Measurements from ENCODE around the gene LMTK2.

DNA sequence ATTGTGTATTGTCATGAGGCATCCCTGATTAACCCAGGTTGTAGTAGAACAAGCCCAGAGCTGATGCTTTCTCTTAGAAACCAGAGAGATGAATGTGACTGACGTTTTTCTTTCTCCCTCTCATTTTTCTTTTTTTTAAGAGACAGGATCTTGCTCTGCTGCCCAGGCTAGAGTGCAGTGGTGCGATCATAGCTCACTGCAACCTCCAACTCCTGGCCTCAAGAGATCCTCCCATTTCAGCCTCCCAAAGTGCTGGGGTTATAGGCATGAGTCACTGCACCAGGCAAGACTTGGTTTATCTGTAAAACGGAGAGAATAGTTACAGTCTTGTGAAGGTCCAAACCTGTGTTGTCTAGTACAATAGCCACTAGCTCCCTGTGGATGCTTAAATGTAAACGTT lies 5.4 kb downstream of the LMTK2 start:
- no peak for TF ChIP-seq EZH2 (IDR thresholded peaks at IDR 0.05; ENCODE audit: borderline replicate concordance, insufficient read depth, low read length, poor library complexity, severe bottlenecking)
- TF ChIP-seq, protein P1, sequence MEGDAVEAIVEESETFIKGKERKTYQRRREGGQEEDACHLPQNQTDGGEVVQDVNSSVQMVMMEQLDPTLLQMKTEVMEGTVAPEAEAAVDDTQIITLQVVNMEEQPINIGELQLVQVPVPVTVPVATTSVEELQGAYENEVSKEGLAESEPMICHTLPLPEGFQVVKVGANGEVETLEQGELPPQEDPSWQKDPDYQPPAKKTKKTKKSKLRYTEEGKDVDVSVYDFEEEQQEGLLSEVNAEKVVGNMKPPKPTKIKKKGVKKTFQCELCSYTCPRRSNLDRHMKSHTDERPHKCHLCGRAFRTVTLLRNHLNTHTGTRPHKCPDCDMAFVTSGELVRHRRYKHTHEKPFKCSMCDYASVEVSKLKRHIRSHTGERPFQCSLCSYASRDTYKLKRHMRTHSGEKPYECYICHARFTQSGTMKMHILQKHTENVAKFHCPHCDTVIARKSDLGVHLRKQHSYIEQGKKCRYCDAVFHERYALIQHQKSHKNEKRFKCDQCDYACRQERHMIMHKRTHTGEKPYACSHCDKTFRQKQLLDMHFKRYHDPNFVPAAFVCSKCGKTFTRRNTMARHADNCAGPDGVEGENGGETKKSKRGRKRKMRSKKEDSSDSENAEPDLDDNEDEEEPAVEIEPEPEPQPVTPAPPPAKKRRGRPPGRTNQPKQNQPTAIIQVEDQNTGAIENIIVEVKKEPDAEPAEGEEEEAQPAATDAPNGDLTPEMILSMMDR (IDR thresholded peaks at IDR 0.05; ENCODE audit: poor library complexity, severe bottlenecking): no peak
- TF ChIP-seq EP300 (conservative IDR thresholded peaks at IDR 0.05; ENCODE audit: poor library complexity, severe bottlenecking): no peak
- TF ChIP-seq MXI1 (conservative IDR thresholded peaks at IDR 0.05; ENCODE audit: poor library complexity, severe bottlenecking): no peak
- no peak for TF ChIP-seq RAD21 (conservative IDR thresholded peaks at IDR 0.05)

Data from neural cell (in vitro differentiated cells).